Brain microvascular endothelial cell (primary cell): ENCODE data around the gene PIM3.

Source experiments
- DNase-seq: peaks from one replicate; pipeline ENCODE4 v3.0.0-alpha.2; 2020
- H3K27ac ChIP-seq: fragments of 250-450 bp; sonication (Bioruptor Pico); 2 replicates; pipeline ENCODE4 v1.5.1; 2020; ENCODE audit warnings: mild to moderate bottlenecking, moderate library complexity
- H3K27me3 ChIP-seq: fragments of 250-450 bp; sonication (Bioruptor Pico); replicated peaks from 2 replicates; pipeline ENCODE4 v1.5.1; 2020; ENCODE audit warnings: mild to moderate bottlenecking
- H3K36me3 ChIP-seq: fragments of 250-450 bp; sonication (Bioruptor Pico); replicated peaks from 2 replicates; pipeline ENCODE4 v1.5.1; 2020; ENCODE audit warnings: mild to moderate bottlenecking
- H3K4me3 ChIP-seq: 2 replicates; pipeline ENCODE4 v1.5.1; 2011; ENCODE audit warnings: low read depth, mild to moderate bottlenecking, control low read depth, low read length, moderate library complexity
- in situ Hi-C: cut with HindIII; loops from 2 replicates; pipeline ENCODE4 v1.10.0; 2017; ENCODE audit warnings: low sequenced_read_pairs, low pct_ligation_motif_present
- TF ChIP-seq, protein P1 (sequence below): IDR thresholded peaks from 2 replicates; pipeline ENCODE4 v1.5.1; 2011; ENCODE audit warnings: low read depth, mild to moderate bottlenecking, moderate library complexity, low read length, control low read depth, inconsistent platforms; ENCODE audit errors: missing control alignments

PIM3 gene

DNA sequence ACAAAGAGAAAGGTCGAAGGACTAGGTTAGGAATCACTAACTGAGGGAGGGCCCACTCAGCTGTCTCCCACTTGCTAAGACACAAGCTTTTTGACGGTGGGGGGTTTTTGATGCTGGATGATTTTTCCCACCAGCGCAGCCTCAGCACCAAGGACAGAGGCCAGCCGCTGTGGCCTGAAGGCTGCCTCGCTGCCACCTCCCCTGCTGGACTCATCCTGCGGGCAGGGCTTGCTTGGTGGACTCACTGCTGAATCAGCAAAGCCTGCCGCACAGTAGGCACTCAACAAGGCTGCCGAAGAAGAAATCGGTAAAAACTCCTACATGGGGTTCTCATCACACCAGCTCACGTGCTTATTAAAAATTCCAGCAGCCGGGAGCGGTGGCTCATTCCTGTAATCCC lies 45.0 kb upstream of the PIM3 start:
- in situ Hi-C loops = no loop called here
- peaks cover 3% of the 10 kb centered on the region for H3K36me3 ChIP-seq

DNA sequence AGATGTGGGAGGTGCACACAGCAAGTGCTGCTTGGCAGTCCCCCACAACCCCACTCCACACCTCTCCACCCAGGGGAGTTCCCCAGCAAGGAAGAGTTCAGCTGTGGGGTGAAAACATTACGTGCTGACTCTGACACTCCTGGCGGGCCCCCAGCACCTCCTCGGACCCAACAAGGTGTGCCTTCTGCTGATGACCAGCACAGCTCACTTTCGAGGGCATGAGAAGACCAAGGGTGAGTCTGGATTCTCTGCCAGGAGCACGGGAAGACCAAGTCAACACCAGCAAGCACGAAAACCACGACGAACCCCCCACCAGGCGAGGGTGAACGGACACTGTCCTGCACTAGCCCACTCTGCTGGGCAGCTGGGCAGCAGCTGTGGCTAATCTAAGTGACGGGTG lies 43.7 kb upstream of the PIM3 start:
- TF ChIP-seq, protein P1, sequence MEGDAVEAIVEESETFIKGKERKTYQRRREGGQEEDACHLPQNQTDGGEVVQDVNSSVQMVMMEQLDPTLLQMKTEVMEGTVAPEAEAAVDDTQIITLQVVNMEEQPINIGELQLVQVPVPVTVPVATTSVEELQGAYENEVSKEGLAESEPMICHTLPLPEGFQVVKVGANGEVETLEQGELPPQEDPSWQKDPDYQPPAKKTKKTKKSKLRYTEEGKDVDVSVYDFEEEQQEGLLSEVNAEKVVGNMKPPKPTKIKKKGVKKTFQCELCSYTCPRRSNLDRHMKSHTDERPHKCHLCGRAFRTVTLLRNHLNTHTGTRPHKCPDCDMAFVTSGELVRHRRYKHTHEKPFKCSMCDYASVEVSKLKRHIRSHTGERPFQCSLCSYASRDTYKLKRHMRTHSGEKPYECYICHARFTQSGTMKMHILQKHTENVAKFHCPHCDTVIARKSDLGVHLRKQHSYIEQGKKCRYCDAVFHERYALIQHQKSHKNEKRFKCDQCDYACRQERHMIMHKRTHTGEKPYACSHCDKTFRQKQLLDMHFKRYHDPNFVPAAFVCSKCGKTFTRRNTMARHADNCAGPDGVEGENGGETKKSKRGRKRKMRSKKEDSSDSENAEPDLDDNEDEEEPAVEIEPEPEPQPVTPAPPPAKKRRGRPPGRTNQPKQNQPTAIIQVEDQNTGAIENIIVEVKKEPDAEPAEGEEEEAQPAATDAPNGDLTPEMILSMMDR = no peak
- peaks cover 6% of the 10 kb centered on the region for H3K36me3 ChIP-seq
- no peak overlapping the region for H3K4me3 ChIP-seq
- DNase-seq = no peak
- no peak overlapping the region for H3K27ac ChIP-seq
- H3K27me3 ChIP-seq = no peaks in the 10 kb centered on the region
- in situ Hi-C loops = no loop called here

More for the DNA sequence above, 45.0 kb upstream of the PIM3 start:
- TF ChIP-seq, protein P1 = peak; percentile 3
- no peaks in the 10 kb centered on the region for H3K27me3 ChIP-seq
- no peak overlapping the region for H3K27ac ChIP-seq
- no peak overlapping the region for H3K4me3 ChIP-seq
- no peak for DNase-seq

DNA sequence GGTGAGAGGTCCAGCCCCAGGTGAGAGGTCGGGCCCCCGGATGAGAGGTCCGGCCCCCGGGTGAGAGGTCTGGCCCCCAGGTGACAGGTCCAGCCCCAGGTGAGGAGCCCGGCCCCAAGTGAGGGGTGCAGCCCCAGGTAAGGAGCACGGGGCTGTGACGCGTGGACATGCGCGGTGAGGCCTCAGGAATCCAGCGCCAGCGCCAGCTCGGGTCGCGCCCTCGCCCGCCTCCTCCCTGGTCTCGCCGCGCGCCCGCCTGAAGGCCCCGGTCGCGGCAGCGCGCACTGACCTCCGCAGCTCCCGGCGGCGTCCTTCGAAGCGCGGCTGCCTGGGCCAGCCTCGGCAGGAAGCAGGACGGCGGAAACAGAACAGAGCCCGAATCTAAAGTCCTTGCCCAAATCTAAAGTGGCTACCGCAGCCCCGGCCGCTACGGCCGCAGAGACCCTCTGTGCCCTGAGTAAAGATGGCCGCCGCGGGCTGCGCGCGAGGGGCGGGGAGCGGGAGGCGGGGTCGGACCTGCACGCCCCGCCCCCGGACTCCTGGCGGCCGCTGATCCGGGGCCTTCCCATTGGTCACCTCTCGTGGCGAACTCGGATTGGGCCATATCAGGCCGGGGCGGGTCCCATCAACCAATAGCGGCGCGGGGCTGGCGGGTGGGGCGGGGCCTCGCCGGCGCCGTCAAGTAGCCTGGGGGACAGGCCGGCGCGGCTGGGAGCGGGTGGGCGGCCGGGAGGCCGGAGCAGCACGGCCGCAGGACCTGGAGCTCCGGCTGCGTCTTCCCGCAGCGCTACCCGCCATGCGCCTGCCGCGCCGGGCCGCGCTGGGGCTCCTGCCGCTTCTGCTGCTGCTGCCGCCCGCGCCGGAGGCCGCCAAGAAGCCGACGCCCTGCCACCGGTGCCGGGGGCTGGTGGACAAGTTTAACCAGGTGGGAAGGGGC lies 42.3 kb upstream of the PIM3 start, which contains the start of the genes ALG12 and CRELD2:
Gene ALG12, minus strand, starts transcription at position 465 of the 937 bp plus-strand sequence. CDS start 4,673 bp downstream, outside the sequence.
Gene CRELD2, plus strand, starts transcription at position 661 of the 937 bp plus-strand sequence. Its CDS starts 136 bp downstream, at position 797.
- peak within 1 kb of the TSS; percentile 76 for H3K27ac ChIP-seq
- H3K4me3 ChIP-seq = peak within 1 kb of the TSS; percentile 81
- in situ Hi-C loops = no loop called here
- TF ChIP-seq, protein P1 = no peak
- no peaks in the 10 kb centered on the region for H3K27me3 ChIP-seq
- H3K36me3 ChIP-seq = peaks cover 6% of the 10 kb centered on the region
- peak; percentile 96 for DNase-seq

DNA sequence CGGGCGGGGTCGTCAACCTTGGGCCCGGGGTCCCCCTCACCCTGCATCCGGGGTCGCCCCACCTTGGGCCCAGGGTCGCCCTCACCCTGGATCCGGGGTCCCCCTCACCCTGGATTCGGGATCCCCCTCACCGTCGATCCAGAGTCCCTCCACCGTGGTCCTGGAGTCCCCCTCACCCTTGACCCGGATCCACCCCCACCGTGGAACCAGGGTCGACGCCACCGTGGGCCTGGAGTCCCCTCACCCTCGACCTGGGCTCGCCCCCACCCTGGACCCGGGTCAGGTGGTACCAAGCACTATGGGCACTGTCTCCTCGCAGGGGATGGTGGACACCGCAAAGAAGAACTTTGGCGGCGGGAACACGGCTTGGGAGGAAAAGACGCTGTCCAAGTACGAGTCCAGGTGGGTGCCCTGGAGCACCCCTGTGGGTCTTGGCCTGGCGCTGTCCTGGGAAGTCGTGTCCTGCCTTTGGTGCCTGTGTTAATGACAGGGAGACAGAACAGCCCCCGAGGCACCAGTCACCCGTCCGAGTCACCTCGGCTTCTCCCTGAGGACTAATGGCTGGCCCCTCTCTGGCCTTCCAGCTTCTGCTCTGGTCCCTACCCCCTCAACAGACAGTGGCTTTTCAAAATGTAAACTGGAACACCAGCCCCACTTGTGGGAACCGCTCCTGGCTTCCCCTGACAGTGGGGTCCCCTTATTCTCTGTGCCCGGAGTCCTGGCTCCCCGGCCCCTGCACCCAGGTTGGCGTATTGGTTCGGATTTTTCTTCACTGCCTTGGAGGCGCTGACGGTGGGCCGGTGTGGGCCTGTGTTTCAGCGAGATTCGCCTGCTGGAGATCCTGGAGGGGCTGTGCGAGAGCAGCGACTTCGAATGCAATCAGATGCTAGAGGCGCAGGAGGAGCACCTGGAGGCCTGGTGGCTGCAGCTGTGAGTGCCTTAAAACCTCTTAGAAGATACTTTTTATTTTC lies 41.4 kb upstream of the PIM3 start:
- H3K36me3 ChIP-seq = peaks cover 7% of the 10 kb centered on the region
- in situ Hi-C loops = no loop called here
- H3K27me3 ChIP-seq = no peaks in the 10 kb centered on the region
- no peak for DNase-seq
- H3K4me3 ChIP-seq = peak overlapping the region; percentile 73
- TF ChIP-seq, protein P1 = no peak
- H3K27ac ChIP-seq = peak overlapping the region; percentile 10

DNA sequence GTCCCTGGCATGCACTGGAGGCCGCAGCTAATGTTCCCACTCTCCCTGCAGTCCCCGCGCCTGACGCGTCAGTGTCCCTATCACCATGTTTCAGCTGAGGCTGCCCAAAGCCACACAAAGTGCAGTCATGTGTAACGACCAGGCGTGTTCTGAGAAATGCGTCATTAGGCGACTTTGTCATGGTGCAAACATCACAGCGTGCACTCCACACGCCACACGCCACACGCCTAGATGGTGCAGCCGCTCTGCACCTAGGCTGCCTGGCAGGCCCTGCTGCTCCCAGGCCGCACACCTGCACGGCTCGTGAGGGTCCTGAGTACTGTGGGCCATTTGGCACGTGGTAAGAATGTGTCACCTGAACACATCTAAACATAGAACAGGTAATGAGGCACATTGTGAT lies 39.7 kb upstream of the PIM3 start:
- in situ Hi-C loops = no loop called here

More for the DNA sequence above, 39.7 kb upstream of the PIM3 start:
- Histone ChIP-seq H3K36me3 (peaks cover 10% of the 10 kb centered on the region), H3K27me3 (no peaks in the 10 kb centered on the region), H3K27ac (no peak overlapping the region), H3K4me3 (no peak overlapping the region)
- no peak for DNase-seq
- TF ChIP-seq, protein P1 = no peak
